ENCODE data around the gene TSPEAR.

TSPEAR gene

GRCh38 chr21:44537930-44538911 is 173.2 kb downstream of the TSPEAR start:
- no peak for DNase-seq

- no peak for DNase-seq
Observed at GRCh38 chr21:44535963-44536362, 175.4 kb downstream of the TSPEAR start.

- DNase-seq: no peak
Observed at GRCh38 chr21:44534688-44535087, 176.7 kb downstream of the TSPEAR start.

DNA sequence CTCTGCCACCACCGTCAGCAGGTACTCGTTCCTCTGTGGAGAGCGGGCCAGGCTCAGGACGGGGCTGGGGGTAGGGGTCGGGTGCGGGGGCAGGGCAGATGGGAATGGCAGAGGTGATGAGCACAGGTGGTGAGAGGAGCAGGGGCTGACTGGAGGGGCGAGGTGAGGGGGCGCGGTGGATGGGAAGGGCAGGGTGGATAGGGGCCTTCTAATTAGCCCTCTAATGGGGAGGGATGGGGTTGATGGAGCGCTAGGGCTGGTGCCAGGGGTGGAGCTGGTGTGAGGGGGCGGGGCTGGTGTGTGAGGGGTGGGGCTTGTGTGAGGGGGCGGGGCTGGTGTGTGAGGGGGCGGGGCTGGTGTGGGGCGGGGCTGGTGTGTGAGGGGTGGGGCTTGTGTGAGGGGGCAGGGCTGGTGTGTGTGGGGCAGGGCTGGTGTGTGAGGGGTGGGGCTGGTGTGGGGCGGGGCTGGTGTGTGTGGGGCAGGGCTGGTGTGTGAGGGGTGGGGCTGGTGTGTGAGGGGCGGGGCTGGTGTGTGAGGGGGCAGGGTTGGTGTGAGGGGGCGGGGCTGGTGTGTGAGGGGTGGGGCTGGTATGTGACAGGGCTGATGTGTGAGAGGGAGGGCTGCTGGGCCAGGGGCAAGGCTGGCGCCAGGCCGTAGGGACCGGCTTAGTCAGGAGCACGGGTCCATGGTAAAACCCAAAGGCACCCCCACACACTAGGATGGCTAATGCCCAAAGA is 177.3 kb downstream of the TSPEAR start:
- no peak for DNase-seq

- no peak for DNase-seq
Observed at GRCh38 chr21:44533121-44533890, 178.1 kb downstream of the TSPEAR start.

DNA sequence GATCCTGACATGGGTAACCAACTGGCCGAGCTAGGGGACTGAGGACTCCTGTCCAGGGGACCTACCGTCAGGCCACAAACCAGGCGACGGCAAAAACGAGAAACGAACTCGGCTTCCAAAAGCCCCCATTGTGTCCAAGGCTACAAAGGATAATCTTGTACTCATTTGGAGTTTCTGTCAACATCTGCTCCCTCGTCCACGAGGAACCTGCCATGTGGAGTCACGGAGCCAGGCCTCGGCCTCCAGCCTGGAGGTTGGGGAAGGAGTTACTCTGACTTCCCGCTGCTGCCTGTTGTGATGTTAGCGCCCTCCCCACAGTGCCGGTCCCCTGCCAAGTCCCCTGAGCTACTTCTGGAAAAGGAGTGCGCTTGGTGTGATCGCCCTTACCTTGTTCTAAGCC is 178.7 kb downstream of the TSPEAR start:
- DNase-seq: no peak

DNA sequence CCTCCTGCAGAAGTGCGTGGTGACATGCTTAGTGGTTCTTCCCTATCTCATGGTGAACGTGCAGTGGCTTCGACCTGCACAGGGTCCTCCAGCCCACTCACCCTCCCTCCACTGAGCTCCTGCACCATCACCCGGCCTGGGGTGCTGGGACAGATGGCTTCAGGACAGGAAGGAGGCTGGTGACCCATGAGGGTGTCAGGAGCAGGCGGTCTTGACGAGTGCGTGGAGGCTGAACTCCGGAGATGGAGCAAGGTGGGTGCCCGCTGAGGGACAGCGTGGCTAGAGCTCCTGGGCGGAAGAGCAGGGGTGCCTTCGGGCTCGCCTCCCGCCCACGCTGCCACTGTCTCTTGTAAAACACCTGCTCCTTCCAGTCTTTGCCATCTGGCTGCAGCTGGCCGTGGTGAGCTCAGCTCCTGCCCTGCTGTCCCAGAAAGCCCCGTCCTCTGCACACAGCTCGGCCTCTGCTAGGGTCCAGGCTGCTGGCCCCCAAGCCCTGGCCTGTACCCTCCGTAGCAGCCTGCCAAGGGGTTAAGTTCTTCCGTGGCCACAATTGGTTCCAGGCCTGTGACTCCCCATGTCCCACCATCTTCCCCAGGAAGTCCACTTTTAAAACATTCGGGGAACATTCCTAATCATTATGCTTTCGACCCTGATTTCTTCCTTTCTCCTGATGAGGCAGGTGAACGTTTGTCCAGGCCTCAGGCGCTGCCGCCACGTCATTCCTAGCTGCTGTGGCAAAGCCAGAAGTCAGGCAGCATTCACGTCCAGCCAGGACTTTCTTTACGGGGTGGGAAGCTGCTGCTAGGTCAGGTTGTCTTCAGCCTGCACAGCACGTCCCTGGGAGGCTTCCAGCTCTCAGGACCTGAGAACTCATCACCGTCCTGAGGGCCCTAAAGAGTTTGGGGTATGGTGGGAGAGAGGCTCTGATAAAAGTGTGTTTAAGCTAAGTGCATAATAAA is 179.5 kb downstream of the TSPEAR start:
- peak; percentile 14 for DNase-seq

DNA sequence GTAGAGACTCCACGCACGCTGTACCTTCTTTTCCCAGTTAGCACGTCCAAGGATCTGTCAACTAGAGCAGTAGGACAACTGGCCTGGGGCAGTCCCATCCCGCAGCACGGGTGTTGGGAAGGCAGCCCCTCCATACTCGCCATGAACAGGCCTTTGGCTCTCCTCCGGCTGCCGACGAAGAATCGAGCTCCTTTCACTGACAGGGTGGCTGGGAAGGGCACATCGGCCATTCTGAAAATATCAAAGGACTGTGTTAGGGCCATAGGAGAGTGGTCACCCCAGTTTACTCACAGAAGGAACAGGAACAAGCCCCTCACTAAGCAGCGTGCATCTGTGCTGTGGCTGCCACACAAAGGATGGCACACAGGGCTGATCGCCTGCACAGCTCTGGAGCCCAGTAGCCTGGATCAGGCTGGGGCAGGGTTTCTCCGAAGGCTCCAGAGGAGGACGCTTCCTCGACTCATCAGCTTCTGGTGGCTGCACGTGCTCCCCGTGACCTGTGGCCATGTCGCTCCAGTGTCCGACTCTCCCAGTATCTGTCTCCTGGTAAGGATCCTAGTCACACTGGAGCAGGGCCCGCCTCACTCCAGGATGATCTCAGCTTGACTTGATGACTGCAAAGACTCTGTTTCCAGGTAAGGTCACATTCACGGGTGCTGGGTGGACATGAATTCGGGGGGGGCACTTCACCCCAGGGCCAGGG is 180.3 kb downstream of the TSPEAR start:
- no peak for DNase-seq

DNA sequence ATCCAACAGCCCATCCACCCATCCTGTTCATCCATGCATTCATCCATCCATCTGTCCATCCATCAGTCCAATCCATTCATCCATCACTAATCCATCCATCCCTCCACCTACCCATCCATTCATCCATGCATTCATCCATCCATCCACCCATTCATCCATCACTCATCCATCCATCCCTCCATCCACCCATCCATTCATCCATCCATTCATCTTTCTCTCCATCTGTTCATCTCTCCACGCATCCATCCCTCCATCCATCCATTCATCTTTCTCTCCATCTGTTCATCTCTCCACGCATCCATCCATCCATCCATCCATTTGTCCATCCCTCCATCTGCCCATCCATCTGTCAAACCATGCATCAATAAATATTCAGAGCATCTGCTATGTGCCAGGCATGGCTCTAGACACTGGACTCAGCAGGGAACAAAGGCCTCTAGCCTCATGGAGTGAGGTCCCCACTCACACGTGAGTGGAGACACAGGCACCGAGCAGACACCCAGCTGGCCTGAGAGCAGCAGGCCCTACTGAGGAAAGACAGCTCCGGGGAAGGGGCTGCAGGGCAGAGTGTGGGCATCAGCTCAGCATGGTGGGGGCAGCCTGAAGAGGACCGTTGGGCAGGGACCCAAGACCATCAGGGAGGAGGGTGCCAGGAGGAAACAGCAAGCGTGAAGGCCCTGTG is 181.0 kb downstream of the TSPEAR start:
- no peak for DNase-seq

DNA sequence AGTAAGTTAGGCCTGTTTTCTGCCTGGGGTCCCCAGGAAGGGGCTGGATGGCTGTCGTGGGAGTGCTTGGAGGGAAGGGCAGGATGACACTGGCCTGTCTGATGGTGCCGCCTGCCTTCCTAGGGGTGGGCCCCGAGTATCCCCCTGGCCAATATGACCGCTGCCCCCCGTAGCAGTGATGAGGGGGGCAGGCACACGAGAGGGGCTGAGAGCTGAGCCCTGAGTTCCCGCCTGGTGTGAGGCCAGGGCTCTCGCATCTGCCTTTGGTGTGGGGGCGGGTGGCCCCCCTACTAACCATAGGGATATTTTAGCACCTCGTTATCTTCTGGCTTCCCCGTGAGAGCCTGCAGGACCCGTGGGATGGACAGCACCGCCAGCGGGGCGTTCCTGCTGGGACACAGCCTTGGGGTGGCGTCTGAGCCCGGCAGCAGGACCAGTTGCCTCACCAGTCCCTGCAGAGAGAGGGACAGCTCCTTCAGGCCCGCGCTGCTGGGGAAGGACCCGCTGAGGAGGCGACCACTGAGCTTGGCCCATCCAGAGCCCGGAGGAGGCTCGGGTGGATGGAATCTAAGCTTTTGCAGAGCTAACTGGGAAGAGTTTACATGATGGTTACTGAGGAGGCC is 181.8 kb downstream of the TSPEAR start:
- DNase-seq: no peak

DNA sequence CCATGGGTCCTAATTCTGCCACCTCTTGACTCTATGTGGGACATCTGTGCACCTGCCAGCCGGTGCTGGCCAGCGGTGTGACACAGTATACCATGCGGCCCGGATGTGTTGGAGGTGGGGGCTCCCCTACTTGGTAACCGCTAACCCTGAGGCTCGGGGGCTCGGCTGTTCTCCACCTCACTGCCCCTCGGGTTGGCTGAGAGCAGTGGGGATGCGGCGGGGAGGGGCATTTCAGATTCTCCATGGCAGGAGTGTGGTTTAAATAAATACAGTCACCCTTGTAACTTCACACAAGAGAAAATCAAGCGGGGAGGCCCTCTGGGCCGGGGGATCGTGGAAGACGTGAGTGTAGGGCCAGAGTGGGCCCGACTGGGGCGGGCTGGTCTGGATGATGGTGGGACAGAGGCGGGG is 182.4 kb downstream of the TSPEAR start:
- no peak for DNase-seq

DNA sequence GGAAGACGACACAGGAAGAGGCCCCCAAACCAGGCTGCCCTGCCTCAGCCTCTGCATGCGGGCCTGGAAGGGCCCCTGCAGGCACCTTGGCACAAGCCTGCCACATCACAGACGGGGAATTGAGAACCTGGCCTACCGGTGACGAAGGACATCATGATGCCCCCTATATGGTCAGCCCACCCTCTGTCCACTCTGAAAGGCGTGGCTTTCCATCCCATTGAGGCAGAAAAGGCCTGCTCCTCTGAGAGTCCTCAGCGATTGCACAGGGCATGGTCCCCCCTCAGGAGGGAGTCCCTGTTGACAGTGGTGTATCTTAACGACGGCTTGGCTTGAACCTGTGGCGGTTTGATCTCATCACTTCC is 182.8 kb downstream of the TSPEAR start:
- DNase-seq: no peak

GRCh38 chr21:44527983-44528633 is 183.3 kb downstream of the TSPEAR start:
- no peak for DNase-seq

- DNase-seq: no peak
Observed at GRCh38 chr21:44527156-44527982, 184.0 kb downstream of the TSPEAR start.

GRCh38 chr21:44526096-44526997 is 185.0 kb downstream of the TSPEAR start:
- DNase-seq: no peak

GRCh38 chr21:44525391-44526095 is 185.8 kb downstream of the TSPEAR start:
- DNase-seq: no peak

All from NCI-H82 (cell line).